ENCODE measurements around the gene RPS6KA2.
"Not testable (repeated sequence)": the region's sequence is repeated elsewhere in the genome, so short reads cannot be mapped to it uniquely, and the experiment has no call there.

Gene RPS6KA2

GRCh38 chr6:166408936-166409755, 217.9 kb downstream of the RPS6KA2 start:
- TF ChIP-seq TARDBP (IDR thresholded peaks at IDR 0.05) (peak; percentile 67), ELF4 (IDR thresholded peaks at IDR 0.05) (no peak)
- no peak for DNase-seq (ENCODE audit: extremely low spot score)
- CTCF ChIA-PET, result no interaction called here
- POLR2A ChIA-PET, result no interaction called here

- ChIA-PET POLR2A (no interaction called here), CTCF (interaction anchor here (2.1 kb wide), 1 partner anchor 130 kb away, joined by 5 read pairs; no protein-coding TSS in a partner anchor)
- no peak for DNase-seq (ENCODE audit: extremely low spot score)
- TF ChIP-seq FOXA1 (IDR thresholded peaks at IDR 0.05) (no peak), L3MBTL2 (conservative IDR thresholded peaks at IDR 0.05) (no peak), HDGF (IDR thresholded peaks at IDR 0.05; ENCODE audit: borderline replicate concordance) (no peak), FOXM1 (IDR thresholded peaks at IDR 0.05; ENCODE audit: borderline replicate concordance) (no peak), LEF1 (IDR thresholded peaks at IDR 0.05; ENCODE audit: borderline replicate concordance) (no peak), ARNT (IDR thresholded peaks at IDR 0.05) (no peak), SP1 (IDR thresholded peaks at IDR 0.05) (no peak), ZNF384 (IDR thresholded peaks at IDR 0.05) (no peak), BHLHE40 (IDR thresholded peaks at IDR 0.05; ENCODE audit: borderline replicate concordance) (no peak), SUZ12 (IDR thresholded peaks at IDR 0.05) (no peak), ELF4 (IDR thresholded peaks at IDR 0.05) (no peak), PKNOX1 (IDR thresholded peaks at IDR 0.05) (no peak), CTBP1 (IDR thresholded peaks at IDR 0.05; ENCODE audit: borderline replicate concordance) (no peak), FOXK2 (IDR thresholded peaks at IDR 0.05) (no peak), NFRKB (IDR thresholded peaks at IDR 0.05) (no peak), TARDBP (IDR thresholded peaks at IDR 0.05) (no peak)
These were observed 220.9 kb downstream of the RPS6KA2 start for GRCh38 chr6:166406197-166406596.

- CTCF ChIA-PET, result interaction anchor here (0.5 to 2.1 kb wide), 2 partner anchors 130 to 211 kb away, joined by 3 to 5 read pairs; no protein-coding TSS in a partner anchor
These were observed 221.7 kb downstream of the RPS6KA2 start for GRCh38 chr6:166405386-166405785.

GRCh38 chr6:166402582-166403277, 224.3 kb downstream of the RPS6KA2 start:
- ChIA-PET POLR2A (no interaction called here), CTCF (no interaction called here)
- peak; percentile 62 for DNase-seq (ENCODE audit: extremely low spot score)
- TF ChIP-seq PKNOX1 (IDR thresholded peaks at IDR 0.05), result peak; percentile 69
- no peak for TF ChIP-seq NFRKB (IDR thresholded peaks at IDR 0.05)
- no peak for TF ChIP-seq SP1 (IDR thresholded peaks at IDR 0.05)
- TF ChIP-seq ARNT (IDR thresholded peaks at IDR 0.05), result peak; percentile 29; the same call in 1 of the 2 replicates

More at GRCh38 chr6:166405386-166405785, 221.7 kb downstream of the RPS6KA2 start:
- DNase-seq (ENCODE audit: extremely low spot score), result no peak
- POLR2A ChIA-PET, result no interaction called here
- TF ChIP-seq HDGF (IDR thresholded peaks at IDR 0.05; ENCODE audit: borderline replicate concordance), result no peak
- no peak for TF ChIP-seq BHLHE40 (IDR thresholded peaks at IDR 0.05; ENCODE audit: borderline replicate concordance)
- TF ChIP-seq LEF1 (IDR thresholded peaks at IDR 0.05; ENCODE audit: borderline replicate concordance), result no peak
- no peak for TF ChIP-seq CTBP1 (IDR thresholded peaks at IDR 0.05; ENCODE audit: borderline replicate concordance)
- no peak for TF ChIP-seq FOXK2 (IDR thresholded peaks at IDR 0.05)
- no peak for TF ChIP-seq SUZ12 (IDR thresholded peaks at IDR 0.05)
- TF ChIP-seq ARNT (IDR thresholded peaks at IDR 0.05), result no peak
- TF ChIP-seq FOXA1 (IDR thresholded peaks at IDR 0.05), result no peak
- no peak for TF ChIP-seq ELF4 (IDR thresholded peaks at IDR 0.05)

- DNase-seq (ENCODE audit: extremely low spot score), result peak; percentile 85
- CTCF ChIA-PET, result interaction anchor here (0.6 to 2.5 kb wide), 22 partner anchors 9 to 1191 kb away, joined by 3 to 20 read pairs (median 4); no protein-coding TSS in a partner anchor
- POLR2A ChIA-PET, result not testable (repeated sequence)
These were observed 226.3 kb downstream of the RPS6KA2 start for GRCh38 chr6:166400649-166401250.

GRCh38 chr6:166400181-166400580, 226.9 kb downstream of the RPS6KA2 start:
- TF ChIP-seq CTBP1 (IDR thresholded peaks at IDR 0.05; ENCODE audit: borderline replicate concordance), result no peak
- no peak for TF ChIP-seq BHLHE40 (IDR thresholded peaks at IDR 0.05; ENCODE audit: borderline replicate concordance)
- TF ChIP-seq NFRKB (IDR thresholded peaks at IDR 0.05), result no peak
- TF ChIP-seq ARNT (IDR thresholded peaks at IDR 0.05), result no peak
- no peak for TF ChIP-seq LEF1 (IDR thresholded peaks at IDR 0.05; ENCODE audit: borderline replicate concordance)
- POLR2A ChIA-PET, result no interaction called here
- no peak for DNase-seq (ENCODE audit: extremely low spot score)
- CTCF ChIA-PET, result interaction anchor here (0.6 to 2.5 kb wide), 20 partner anchors 8 to 467 kb away, joined by 3 to 20 read pairs (median 4); no protein-coding TSS in a partner anchor

- no peak for DNase-seq (ENCODE audit: extremely low spot score)
- TF ChIP-seq LEF1 (IDR thresholded peaks at IDR 0.05; ENCODE audit: borderline replicate concordance) (no peak), ELF4 (IDR thresholded peaks at IDR 0.05) (no peak), HDGF (IDR thresholded peaks at IDR 0.05; ENCODE audit: borderline replicate concordance) (no peak), PKNOX1 (IDR thresholded peaks at IDR 0.05) (no peak), ZNF384 (IDR thresholded peaks at IDR 0.05) (no peak), CTBP1 (IDR thresholded peaks at IDR 0.05; ENCODE audit: borderline replicate concordance) (no peak), SP1 (IDR thresholded peaks at IDR 0.05) (no peak), SUZ12 (IDR thresholded peaks at IDR 0.05) (no peak), ARNT (IDR thresholded peaks at IDR 0.05) (no peak), BHLHE40 (IDR thresholded peaks at IDR 0.05; ENCODE audit: borderline replicate concordance) (no peak), FOXM1 (IDR thresholded peaks at IDR 0.05; ENCODE audit: borderline replicate concordance) (no peak), TARDBP (IDR thresholded peaks at IDR 0.05) (no peak), FOXA1 (IDR thresholded peaks at IDR 0.05) (no peak), L3MBTL2 (conservative IDR thresholded peaks at IDR 0.05) (no peak), FOXK2 (IDR thresholded peaks at IDR 0.05) (no peak), NFRKB (IDR thresholded peaks at IDR 0.05) (no peak)
- ChIA-PET CTCF (interaction anchor here (0.6 to 1.9 kb wide), 3 partner anchors 85 to 123 kb away, joined by 4 to 5 read pairs (median 5); no protein-coding TSS in a partner anchor), POLR2A (no interaction called here)
These were observed 228.7 kb downstream of the RPS6KA2 start for GRCh38 chr6:166398348-166398747.
